HG02852 (cell line): Measurements from ENCODE around the gene POLR2J2.
"Not testable (repeated sequence)": the region's sequence is repeated elsewhere in the genome, so short reads cannot be mapped to it uniquely, and the experiment has no call there.

Source experiments
- ATAC-seq: cut with Tn5 transposase; IDR thresholded peaks from one replicate; pipeline ENCODE4 v1.9.1; 2021; ENCODE audit warnings: mild to moderate bottlenecking, moderate library complexity; ENCODE audit not compliant: unreplicated experiment

POLR2J2 gene

GRCh38 chr7:102671166-102671955 is at the start of gene POLR2J2:
TSS of gene POLR2J2 (minus strand) at chr7:102671663. CDS start at chr7:102671601, 62 bp downstream.
- ATAC-seq, result peak; percentile 70

DNA sequence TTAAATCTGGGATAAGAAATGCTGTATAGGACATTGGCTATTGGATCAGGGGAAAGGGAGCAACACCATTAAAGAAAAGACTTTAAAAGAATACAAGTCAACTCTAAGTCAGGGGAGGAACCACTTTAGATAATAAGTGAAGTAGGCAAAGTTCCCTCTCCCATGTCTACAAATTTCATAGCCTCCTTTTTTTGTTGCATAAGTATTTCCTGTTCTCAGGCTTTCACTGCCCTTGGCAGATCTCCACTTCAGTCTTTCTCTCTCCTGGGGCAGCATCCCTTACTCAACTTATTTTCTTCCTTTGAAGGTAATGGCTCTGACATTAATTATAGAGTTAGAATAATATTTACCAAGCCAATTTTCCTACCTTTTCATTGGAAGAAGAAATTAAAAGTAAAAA is 47.0 kb upstream of the POLR2J2 start:
- not testable (repeated sequence) for ATAC-seq

- peak; percentile 54 for ATAC-seq
These were observed 44.3 kb upstream of the POLR2J2 start for GRCh38 chr7:102715718-102716117.

DNA sequence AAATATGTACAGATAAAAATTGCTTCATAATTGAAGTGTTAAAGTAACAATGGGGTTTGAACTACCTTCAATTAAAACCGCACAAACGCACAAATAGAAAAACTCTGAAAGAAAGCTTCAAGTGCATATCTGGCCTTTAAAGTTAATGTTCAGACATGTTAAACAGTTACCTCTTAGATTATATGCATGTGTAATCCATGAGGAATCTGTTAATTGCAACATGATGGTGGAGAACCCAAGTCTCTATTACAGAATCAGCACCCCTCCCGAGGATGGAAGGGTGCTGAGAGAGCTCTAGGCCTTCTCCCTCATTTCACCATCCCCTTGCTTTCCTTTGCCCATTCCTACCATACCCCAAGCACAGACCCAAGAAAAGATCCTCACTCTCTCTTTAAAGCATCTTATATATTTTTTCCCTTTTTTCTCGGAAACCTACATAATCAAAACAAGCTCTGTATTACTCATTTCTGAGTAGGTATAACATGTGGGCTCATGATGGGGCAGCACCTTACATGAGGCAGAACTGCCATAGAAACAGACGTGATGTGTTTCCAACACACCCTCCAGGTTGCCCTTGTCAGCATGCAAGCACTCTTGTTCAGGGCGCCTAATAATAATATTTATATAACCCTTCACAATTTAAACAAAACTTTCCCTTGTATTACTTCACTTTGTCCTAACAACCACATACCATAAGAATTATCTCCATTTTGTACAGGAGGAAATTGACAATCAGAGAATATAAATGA is 43.5 kb upstream of the POLR2J2 start:
- ATAC-seq, result not testable (repeated sequence)

DNA sequence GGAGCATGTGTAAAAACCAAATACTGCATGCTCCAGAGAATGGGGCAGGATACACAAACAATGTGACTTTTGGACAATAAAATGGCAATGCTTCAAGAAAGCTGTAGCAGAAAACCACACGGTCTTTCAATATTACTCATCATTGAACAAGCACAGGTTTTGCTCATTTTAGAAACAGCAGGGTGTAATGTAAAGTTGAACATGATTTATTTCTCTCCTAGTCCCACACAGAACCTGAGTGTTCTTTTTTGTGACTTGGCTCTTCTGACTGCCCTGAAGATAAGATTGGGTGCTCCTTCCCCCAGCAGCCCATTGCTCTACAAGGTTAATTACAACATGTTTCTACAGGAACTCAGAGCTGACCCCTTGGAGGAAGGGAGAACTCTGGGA is 42.2 kb upstream of the POLR2J2 start:
- peak; percentile 84 for ATAC-seq

GRCh38 chr7:102713011-102713690 is 41.7 kb upstream of the POLR2J2 start:
- peak; percentile 58 for ATAC-seq

DNA sequence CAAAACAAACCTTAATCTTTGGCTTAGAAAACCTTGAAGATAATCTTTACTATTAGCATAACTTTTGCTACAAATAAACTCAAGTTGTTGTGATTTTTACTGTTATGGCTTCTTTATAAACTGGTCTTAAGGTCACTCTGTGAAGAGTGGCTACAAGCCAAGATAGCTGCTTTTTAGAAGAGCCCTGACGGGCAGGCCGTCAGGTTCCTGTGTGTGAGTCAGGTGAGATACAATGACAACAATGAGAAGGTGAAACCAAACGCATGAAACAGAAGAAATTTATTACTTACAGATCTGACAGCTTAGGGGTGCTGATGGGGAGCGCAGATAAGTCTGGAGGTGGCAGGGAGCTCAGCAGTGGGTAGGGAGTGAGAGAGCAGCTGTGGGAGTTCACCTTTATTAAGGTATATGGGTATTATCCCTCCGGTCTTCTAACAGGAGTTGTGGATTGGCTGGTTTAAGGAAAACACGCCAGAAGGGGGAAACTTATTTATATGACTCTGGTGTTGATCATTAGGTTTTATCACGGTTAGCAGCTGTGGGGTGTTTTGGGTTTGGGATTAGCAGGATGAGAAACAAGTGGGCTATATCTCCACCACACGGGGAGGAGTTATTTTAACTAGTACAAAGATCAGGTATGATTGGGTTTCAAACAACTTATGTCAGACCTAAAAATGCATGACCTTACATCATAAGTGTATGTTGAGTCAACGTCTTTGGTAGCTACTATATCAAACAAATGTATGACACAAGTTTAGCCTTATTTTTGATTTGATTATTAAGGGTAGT is 27.7 kb upstream of the POLR2J2 start:
- not testable (repeated sequence) for ATAC-seq

- not testable (repeated sequence) for ATAC-seq
These were observed 26.4 kb upstream of the POLR2J2 start for GRCh38 chr7:102697642-102698512.

DNA sequence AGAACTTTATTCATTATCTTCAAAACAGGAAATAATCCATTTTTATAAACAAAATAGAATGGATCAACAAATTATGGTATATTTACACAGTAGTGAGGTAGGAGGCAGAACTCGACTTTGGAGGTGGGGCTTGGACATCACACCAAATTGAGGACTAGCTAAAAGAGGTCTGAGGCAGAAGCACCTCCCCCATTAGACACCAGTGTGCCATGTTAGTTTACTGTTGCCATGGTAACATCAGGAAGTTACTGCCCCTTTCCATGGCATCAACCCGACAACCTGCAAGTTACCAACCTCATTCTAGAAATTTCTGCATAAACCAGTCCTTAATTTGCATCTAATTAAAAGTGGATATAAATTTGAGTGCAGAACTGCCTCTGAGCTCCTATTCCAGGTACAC is 24.5 kb upstream of the POLR2J2 start:
- ATAC-seq, result not testable (repeated sequence)

DNA sequence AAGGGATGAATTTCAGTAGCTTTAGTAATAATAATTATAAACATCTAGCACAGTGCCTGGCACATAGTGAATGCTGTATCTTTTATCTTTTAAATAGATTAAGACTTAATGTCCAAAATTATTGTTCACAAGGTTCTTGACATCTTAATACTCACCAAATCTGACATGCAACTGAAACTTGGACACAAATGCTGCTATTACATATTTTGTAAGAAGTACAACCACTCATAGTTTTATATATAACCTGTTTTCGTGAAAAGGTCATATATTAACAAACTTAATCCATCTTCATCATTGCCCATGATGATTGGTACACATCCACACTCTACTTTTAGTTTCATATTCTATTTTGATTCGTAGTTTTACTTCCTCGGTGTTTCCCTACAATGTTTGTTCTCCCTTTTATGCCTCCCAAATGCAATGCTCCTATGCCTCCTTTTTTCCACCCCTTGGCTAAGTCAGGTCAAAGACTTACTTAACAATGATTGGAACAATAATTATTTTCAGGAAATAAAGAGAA is 23.6 kb upstream of the POLR2J2 start:
- not testable (repeated sequence) for ATAC-seq

DNA sequence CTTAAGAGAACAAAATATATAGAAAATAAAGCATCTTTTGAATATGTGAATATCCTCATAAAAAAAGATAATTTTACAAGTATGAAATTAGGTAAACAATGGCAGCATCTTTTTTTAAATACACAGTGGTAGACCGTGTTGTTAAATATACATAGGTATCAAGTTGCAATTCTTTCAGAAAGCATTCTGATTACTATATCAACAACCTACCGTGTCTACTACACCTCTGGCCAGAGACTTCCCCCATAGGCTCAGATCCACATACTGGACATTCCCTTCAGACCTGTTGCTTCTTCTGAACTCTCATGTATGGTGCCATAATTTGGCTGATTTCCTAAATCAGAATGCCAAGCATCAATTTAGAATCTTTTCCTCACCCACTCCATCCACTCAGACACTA is 22.5 kb upstream of the POLR2J2 start:
- not testable (repeated sequence) for ATAC-seq

DNA sequence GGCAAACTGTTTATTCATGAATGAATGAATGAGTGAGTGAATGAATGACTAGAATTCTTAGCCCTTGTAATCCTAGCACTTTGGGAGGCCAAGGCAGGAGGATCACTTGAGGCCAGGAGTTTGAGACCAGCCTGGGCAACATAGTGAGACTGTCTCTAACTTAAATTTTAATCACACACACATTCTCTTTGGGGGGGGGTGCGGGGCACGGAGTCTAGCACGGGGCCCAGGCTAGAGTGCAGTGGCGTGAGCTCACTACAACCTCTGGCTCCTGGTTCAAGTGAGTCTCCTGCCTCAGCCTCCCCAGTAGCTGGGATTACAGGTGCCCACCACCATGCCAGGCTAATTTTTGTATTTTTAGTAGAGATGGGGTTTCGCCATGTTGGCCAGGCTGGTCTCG is 19.1 kb upstream of the POLR2J2 start:
- ATAC-seq, result not testable (repeated sequence)

DNA sequence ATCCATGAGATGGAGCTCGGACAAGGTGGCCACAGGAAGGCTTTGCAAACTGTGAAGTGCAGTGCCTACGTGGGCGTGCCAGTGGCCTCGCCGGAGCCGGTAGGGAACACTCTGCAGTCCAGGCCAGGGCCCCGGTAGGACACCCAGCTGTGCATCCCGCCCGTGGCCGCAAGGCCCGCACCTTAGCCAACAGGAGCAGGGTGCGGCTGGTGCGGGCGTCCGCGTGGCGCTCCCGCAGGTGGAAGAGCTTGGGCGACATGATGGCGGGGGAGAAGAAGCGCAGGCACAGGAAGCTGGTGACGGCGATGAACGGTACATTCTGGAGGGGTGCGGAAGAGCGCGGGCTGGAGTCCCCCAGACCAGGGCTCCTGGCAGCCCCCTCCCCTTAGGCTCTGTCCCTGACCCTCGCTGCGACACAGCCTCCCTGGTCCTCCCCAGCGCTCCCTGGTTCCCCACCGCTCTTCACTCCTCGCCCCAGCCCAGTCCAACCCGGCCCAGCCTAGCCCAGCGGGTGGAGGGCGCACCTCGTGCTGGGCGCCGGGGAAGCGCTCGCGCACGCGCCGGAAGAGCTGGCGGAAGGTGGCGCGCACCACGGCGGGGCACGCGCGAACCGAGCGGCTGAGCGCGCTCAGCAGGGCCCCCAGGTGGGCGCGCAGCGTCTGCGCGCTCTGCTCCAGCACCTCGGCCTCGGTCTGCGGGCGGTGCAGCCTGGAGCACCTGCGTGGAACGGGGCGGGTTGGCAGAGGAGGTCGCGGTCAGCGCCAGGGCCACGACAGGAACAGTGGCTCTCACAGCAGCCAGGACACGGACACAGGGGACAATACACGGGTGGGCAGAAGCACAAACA is 18.2 kb upstream of the POLR2J2 start:
- peak; percentile 70 for ATAC-seq

DNA sequence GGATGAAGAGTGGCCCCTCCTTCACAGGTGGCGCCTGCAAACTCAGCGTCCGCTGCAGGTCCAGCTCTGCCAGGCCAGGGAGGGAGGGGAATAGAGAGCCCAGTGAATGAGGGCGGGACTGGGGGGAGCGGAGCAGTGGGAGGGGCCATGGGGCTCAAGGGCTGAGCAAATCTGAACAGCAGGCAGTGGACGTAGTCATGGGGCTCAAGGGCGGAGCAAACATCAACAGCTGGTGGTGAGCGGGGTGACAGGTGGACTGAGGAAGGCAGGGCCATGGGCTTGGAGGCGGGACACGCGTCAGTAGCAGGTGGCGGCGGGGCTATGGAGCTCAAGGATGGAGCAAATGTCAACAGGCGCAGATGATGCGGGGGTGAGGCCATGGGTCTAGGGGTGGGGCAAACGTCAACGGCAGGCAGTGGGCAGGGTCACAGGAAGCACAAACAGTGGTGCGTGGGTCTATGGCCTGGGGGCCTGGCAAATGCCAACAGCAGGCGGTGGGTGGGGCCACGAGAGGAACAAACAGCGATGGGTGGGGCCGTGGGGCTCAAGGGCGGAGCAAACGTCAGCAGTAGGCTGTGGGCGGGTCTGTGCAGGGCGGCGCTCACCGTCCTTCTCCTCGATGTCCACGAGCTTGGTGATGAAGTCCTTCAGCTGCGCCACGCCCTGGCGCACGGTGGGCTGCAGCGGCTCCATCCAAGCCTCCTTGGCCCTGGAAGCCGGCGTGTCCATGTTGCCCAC is 17.0 kb upstream of the POLR2J2 start:
- peak; percentile 64 for ATAC-seq

DNA sequence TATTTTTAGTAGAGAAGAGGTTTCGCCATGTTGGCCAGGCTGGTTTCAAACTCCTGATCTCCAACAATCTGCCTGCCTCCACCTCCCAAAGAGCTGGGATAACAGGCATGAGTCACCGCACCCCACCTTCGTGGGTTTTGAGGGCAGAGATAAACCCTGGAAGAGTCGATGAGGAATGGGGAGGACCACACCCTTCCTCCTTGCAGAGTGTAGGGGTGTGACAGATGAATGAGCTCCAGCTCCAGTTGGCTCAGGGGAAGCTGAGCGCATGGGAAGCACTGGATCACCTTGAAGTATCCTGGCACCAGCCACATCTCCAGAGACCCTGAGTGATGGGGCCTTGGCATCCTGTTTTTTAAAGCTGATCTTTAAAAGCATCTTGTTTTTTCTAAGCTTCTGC is 11.1 kb upstream of the POLR2J2 start:
- ATAC-seq, result not testable (repeated sequence)

- not testable (repeated sequence) for ATAC-seq
These were observed 9.3 kb upstream of the POLR2J2 start for GRCh38 chr7:102680780-102681179.

GRCh38 chr7:102675545-102675944 is 4.1 kb upstream of the POLR2J2 start:
- not testable (repeated sequence) for ATAC-seq
